Measurements from ENCODE around the gene C15orf62.
A peak's percentile ranks its signal among the peaks of the same experiment; 100 is the strongest.

The C15orf62 gene

DNA sequence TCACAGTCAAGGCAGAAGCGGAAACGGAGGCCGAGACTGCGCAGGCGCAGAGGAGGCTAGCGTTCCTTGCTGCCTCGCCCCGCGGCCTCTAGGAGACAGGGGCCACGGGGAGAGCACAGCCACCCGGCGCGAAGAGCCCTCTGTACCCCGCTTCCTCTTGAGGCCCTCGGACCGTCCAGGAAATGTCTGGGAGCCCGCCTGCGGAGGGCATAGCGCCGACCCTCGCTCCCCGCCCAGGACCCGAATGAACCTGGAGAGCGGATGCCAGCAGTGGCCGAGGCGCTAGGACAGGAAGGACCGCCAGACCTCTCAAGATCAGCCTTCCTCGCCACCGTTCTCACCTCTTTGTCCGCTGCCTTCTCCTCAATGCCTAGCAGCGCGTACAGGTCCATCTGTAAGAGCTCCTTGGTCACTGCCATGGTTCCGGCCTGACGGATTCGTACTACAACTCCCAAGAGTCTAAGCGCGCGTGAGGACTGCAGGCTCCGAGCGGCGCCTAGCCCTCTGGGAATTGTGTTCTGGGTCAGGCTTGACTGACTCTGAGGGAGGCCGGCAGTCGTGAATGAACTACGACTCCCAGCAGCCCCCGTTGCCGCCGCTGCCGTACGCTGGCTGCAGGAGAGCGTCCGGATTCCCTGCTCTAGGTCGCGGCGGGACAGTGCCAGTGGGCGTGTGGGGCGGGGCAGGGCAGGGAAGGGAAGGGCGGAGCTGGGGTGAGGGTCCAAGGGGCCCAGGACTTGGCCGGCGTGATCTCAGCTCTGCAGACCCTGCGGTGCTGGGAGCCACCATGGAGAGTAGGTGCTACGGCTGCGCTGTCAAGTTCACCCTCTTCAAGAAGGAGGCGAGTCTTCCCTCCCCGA is 37.5 kb downstream of the C15orf62 start, which contains the start of the genes DNAJC17 and ZFYVE19:
TSS of gene DNAJC17 (minus strand) at position 446 of the 860 bp plus-strand sequence. CDS start at position 419, 27 bp downstream.
TSS of gene ZFYVE19 (plus strand) at position 62 of the 860 bp plus-strand sequence. CDS start at position 563, 501 bp downstream.
- TF ChIP-seq Cebpa-rat (IDR thresholded peaks at IDR 0.05), result no peak
- no peaks in the 10 kb centered on the region for H4K20me1 ChIP-seq

GRCh38 chr15:40807888-40808461 is 38.2 kb downstream of the C15orf62 start:
- Histone ChIP-seq H4K20me1 (no peaks in the 10 kb centered on the region), H3K9ac (peak overlapping the region; percentile 92)

More for the DNA sequence above, 37.5 kb downstream of the C15orf62 start, which contains the start of the genes DNAJC17 and ZFYVE19:
- peak within 1 kb of the TSS; percentile 82 for H3K4me3 ChIP-seq
- no peaks in the 10 kb centered on the region for H3K27me3 ChIP-seq
- H3K4me2 ChIP-seq, result peak within 1 kb of the TSS; percentile 89
- H3K36me3 ChIP-seq, result peaks cover 22% of the 10 kb centered on the region; the same call in 1 of the 2 replicates
- peaks cover 25% of the 10 kb centered on the region for H3K4me1 ChIP-seq
- peak within 1 kb of the TSS; percentile 92 for H3K9ac ChIP-seq
- H3K9me3 ChIP-seq, result no peaks in the 10 kb centered on the region
- peak within 1 kb of the TSS; percentile 92 for H3K27ac ChIP-seq

DNA sequence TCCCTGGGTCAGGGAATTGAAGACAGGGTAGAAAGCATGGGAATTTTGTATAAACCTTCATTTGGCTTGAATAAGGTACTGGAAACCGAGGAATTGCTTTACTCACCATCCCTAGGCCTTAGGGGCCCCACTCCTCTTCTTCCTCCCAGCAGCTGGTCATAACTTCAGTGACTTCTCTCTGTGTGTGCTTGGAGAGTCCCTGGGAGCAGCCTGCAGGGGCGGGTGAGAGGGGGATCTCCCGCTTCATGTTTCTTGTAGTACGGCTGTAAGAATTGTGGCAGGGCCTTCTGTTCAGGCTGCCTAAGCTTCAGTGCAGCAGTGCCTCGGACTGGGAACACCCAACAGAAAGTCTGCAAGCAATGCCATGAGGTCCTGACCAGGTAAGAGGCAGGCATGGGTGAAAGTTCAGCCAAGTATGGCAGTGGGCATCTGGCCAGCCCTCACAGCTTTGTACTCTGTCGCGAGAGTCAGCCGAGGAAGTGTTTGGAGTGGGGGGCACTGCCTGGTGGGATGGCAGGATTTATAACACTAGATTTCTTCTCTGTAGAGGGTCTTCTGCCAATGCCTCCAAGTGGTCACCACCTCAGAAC is 39.2 kb downstream of the C15orf62 start:
- no peak overlapping the region for H3K4me2 ChIP-seq
- no peak overlapping the region for H3K9ac ChIP-seq

More at GRCh38 chr15:40807888-40808461, 38.2 kb downstream of the C15orf62 start:
- Histone ChIP-seq H3K27ac (no peak overlapping the region), H3K4me2 (peak overlapping the region; percentile 89), H3K27me3 (no peaks in the 10 kb centered on the region), H3K4me1 (peaks cover 25% of the 10 kb centered on the region), H3K4me3 (peak overlapping the region; percentile 82), H3K9me3 (no peaks in the 10 kb centered on the region), H3K36me3 (peaks cover 24% of the 10 kb centered on the region)
- TF ChIP-seq Cebpa-rat (IDR thresholded peaks at IDR 0.05), result no peak

GRCh38 chr15:40812721-40813425 is 43.1 kb downstream of the C15orf62 start:
- H3K9ac ChIP-seq, result no peak overlapping the region
- no peaks in the 10 kb centered on the region for H3K9me3 ChIP-seq
- no peaks in the 10 kb centered on the region for H3K27me3 ChIP-seq
- peaks cover 12% of the 10 kb centered on the region for H3K4me1 ChIP-seq
- H4K20me1 ChIP-seq, result no peaks in the 10 kb centered on the region
- H3K4me2 ChIP-seq, result no peak overlapping the region
- H3K36me3 ChIP-seq, result peaks cover 49% of the 10 kb centered on the region
- no peak overlapping the region for H3K27ac ChIP-seq
- H3K4me3 ChIP-seq, result no peak overlapping the region
- no peak for TF ChIP-seq Cebpa-rat (IDR thresholded peaks at IDR 0.05)

More for the DNA sequence above, 39.2 kb downstream of the C15orf62 start:
- Histone ChIP-seq H3K27me3 (no peaks in the 10 kb centered on the region), H3K4me1 (peaks cover 25% of the 10 kb centered on the region), H3K36me3 (peaks cover 34% of the 10 kb centered on the region), H3K4me3 (no peak overlapping the region), H3K27ac (no peak overlapping the region), H4K20me1 (no peaks in the 10 kb centered on the region), H3K9me3 (no peaks in the 10 kb centered on the region)
- TF ChIP-seq Cebpa-rat (IDR thresholded peaks at IDR 0.05), result no peak

DNA sequence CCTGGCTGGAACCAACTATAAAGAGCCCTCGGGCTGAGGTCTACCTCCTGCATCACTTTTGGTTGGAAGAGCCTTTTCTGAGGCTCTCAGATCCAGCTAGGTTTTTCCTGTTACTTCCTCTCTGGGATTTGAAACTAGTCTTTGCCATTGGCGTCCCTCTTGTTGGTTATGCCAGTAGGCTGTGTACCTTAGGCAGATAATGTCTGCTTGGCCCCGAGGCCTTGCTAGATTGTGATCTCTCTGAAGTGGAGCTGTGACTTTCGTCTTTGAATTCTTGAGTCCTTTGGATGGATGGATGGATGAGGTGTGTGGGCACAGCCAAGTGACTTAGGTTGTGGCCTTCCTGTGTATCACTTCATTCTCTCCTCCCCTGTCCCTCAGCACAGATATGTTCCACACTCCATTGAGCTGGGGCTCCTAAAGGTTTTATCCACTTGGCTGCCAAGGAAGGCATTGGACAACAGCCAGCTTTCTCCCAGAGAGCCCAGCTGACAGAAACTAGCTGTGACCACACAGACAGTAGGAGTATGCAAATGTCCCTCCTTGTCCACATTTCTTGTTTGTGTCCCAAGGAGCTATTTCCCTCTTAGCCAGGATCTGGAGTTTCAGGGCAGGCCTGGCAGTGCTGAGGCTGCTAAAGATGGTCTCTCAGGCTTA is 45.4 kb downstream of the C15orf62 start:
- Histone ChIP-seq H3K27me3 (no peaks in the 10 kb centered on the region), H3K9me3 (no peaks in the 10 kb centered on the region), H3K9ac (no peak overlapping the region), H3K4me1 (no peaks in the 10 kb centered on the region), H3K4me2 (no peak overlapping the region), H3K27ac (no peak overlapping the region), H3K4me3 (no peak overlapping the region), H4K20me1 (no peaks in the 10 kb centered on the region), H3K36me3 (peaks cover 41% of the 10 kb centered on the region)
- no peak for TF ChIP-seq Cebpa-rat (IDR thresholded peaks at IDR 0.05)

GRCh38 chr15:40819048-40819447 is 49.3 kb downstream of the C15orf62 start:
- no peak for TF ChIP-seq Cebpa-rat (IDR thresholded peaks at IDR 0.05)

GRCh38 chr15:40821195-40821594 is 51.4 kb downstream of the C15orf62 start:
- H3K4me3 ChIP-seq, result no peak overlapping the region
- no peaks in the 10 kb centered on the region for H3K9me3 ChIP-seq
- no peak overlapping the region for H3K9ac ChIP-seq
- no peaks in the 10 kb centered on the region for H4K20me1 ChIP-seq
- no peaks in the 10 kb centered on the region for H3K4me1 ChIP-seq
- no peak overlapping the region for H3K27ac ChIP-seq
- H3K4me2 ChIP-seq, result no peak overlapping the region
- no peak for TF ChIP-seq Cebpa-rat (IDR thresholded peaks at IDR 0.05)
- H3K36me3 ChIP-seq, result no peaks in the 10 kb centered on the region
- no peaks in the 10 kb centered on the region for H3K27me3 ChIP-seq

More at GRCh38 chr15:40819048-40819447, 49.3 kb downstream of the C15orf62 start:
- Histone ChIP-seq H3K9ac (no peak overlapping the region), H3K4me3 (no peak overlapping the region), H3K4me2 (no peak overlapping the region), H4K20me1 (no peaks in the 10 kb centered on the region), H3K27me3 (no peaks in the 10 kb centered on the region), H3K36me3 (peaks cover 15% of the 10 kb centered on the region), H3K27ac (no peak overlapping the region), H3K9me3 (no peaks in the 10 kb centered on the region), H3K4me1 (no peaks in the 10 kb centered on the region)

Data from BLaER1 (cell line).